Measurements from ENCODE around the gene RPS16.

DNA sequence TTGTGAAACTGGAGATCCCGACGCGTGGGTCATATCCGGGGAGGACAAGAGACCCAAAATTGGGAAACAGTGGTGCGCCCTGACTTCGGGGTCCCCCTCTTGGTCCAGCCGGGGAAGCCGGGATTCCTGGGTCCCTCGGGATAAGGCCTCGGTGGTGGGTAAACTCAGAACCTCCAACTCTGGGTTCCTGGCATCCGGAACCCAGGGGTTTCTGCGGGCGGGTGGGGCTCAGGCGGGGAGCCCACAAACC lies 28.4 kb downstream of the RPS16 start:
- TF ChIP-seq, protein P1, sequence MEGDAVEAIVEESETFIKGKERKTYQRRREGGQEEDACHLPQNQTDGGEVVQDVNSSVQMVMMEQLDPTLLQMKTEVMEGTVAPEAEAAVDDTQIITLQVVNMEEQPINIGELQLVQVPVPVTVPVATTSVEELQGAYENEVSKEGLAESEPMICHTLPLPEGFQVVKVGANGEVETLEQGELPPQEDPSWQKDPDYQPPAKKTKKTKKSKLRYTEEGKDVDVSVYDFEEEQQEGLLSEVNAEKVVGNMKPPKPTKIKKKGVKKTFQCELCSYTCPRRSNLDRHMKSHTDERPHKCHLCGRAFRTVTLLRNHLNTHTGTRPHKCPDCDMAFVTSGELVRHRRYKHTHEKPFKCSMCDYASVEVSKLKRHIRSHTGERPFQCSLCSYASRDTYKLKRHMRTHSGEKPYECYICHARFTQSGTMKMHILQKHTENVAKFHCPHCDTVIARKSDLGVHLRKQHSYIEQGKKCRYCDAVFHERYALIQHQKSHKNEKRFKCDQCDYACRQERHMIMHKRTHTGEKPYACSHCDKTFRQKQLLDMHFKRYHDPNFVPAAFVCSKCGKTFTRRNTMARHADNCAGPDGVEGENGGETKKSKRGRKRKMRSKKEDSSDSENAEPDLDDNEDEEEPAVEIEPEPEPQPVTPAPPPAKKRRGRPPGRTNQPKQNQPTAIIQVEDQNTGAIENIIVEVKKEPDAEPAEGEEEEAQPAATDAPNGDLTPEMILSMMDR (IDR thresholded peaks at IDR 0.05; ENCODE audit: poor library complexity) = no peak
- TF ChIP-seq EZH2 (IDR thresholded peaks at IDR 0.05; ENCODE audit: borderline replicate concordance) (no peak), EZH2phosphoT487 (IDR thresholded peaks at IDR 0.05; ENCODE audit: low read depth, severe bottlenecking, unreplicated experiment) (no peak)

Measured in hepatocyte (in vitro differentiated cells).